COLO668 (cell line): ENCODE data around the gene ZNF527.
"Not testable (repeated sequence)": the region's sequence is repeated elsewhere in the genome, so short reads cannot be mapped to it uniquely, and the experiment has no call there.

Experiments used
- DNase-seq: peaks from one replicate; lab custom pipeline; 2025; ENCODE audit not compliant: unreplicated experiment; lab: John Stamatoyannopoulos, UW

Gene ZNF527

GRCh38 chr19:37370880-37371661, at the start of gene ZNF527:
Gene ZNF527 (plus strand): TSS chr19:37371099. CDS start chr19:37374199, 3,100 bp downstream.
- peak; percentile 97 for DNase-seq

- DNase-seq: peak; percentile 13
Observed at GRCh38 chr19:37329686-37330085, 41.2 kb upstream of the ZNF527 start.

- DNase-seq: no peak
Observed at GRCh38 chr19:37332839-37333238, 38.1 kb upstream of the ZNF527 start.

- DNase-seq: no peak
Observed at GRCh38 chr19:37333457-37333856, 37.4 kb upstream of the ZNF527 start.

GRCh38 chr19:37334179-37335071, 36.5 kb upstream of the ZNF527 start:
- DNase-seq: peak; percentile 87

- no peak for DNase-seq
Observed at GRCh38 chr19:37342753-37343152, 28.1 kb upstream of the ZNF527 start.

GRCh38 chr19:37346091-37346490, 24.8 kb upstream of the ZNF527 start:
- no peak for DNase-seq

- DNase-seq: no peak
Observed at GRCh38 chr19:37348060-37348459, 22.8 kb upstream of the ZNF527 start.

- DNase-seq: no peak
Observed at GRCh38 chr19:37353968-37354367, 16.9 kb upstream of the ZNF527 start.

GRCh38 chr19:37355901-37356300, 15.0 kb upstream of the ZNF527 start:
- no peak for DNase-seq

- DNase-seq: no peak
Observed at GRCh38 chr19:37361994-37362393, 8.9 kb upstream of the ZNF527 start.

- peak; percentile 5 for DNase-seq
Observed at GRCh38 chr19:37362733-37363132, 8.2 kb upstream of the ZNF527 start.

GRCh38 chr19:37370386-37370879, 466 bp upstream of the ZNF527 start:
- not testable (repeated sequence) for DNase-seq

- DNase-seq: no peak
Observed at GRCh38 chr19:37389234-37389633, 18.3 kb downstream of the ZNF527 start.

- DNase-seq: not testable (repeated sequence)
Observed at GRCh38 chr19:37391399-37391798, 20.5 kb downstream of the ZNF527 start.

GRCh38 chr19:37401078-37401477, 30.2 kb downstream of the ZNF527 start:
- no peak for DNase-seq

GRCh38 chr19:37403403-37403802, 32.5 kb downstream of the ZNF527 start:
- DNase-seq: no peak

- DNase-seq: not testable (repeated sequence)
Observed at GRCh38 chr19:37406140-37406846, 35.4 kb downstream of the ZNF527 start.

- no peak for DNase-seq
Observed at GRCh38 chr19:37412700-37413099, 41.8 kb downstream of the ZNF527 start.

- no peak for DNase-seq
Observed at GRCh38 chr19:37413313-37414084, 42.6 kb downstream of the ZNF527 start.
